GM19023 (cell line): ENCODE measurements around the gene NPTN.
"Not testable (repeated sequence)": the region's sequence is repeated elsewhere in the genome, so short reads cannot be mapped to it uniquely, and the experiment has no call there.

ENCODE experiments used
- ATAC-seq: cut with Tn5 transposase; IDR thresholded peaks from one replicate; pipeline ENCODE4 v1.9.1; 2021; ENCODE audit warnings: mild to moderate bottlenecking, moderate library complexity; ENCODE audit not compliant: unreplicated experiment

NPTN gene

GRCh38 chr15:73601451-73602445 is 31.4 kb downstream of the NPTN start:
- no peak for ATAC-seq

GRCh38 chr15:73600413-73601335 is 32.5 kb downstream of the NPTN start:
- ATAC-seq: no peak

GRCh38 chr15:73599934-73600333 is 33.3 kb downstream of the NPTN start:
- ATAC-seq: no peak

GRCh38 chr15:73598530-73599160 is 34.5 kb downstream of the NPTN start:
- no peak for ATAC-seq

- no peak for ATAC-seq
Observed at GRCh38 chr15:73597036-73597638, 36.1 kb downstream of the NPTN start.

- ATAC-seq: no peak
Observed at GRCh38 chr15:73596174-73596573, 37.0 kb downstream of the NPTN start.

- ATAC-seq: no peak
Observed at GRCh38 chr15:73594109-73594508, 39.1 kb downstream of the NPTN start.

GRCh38 chr15:73593304-73594074 is 39.7 kb downstream of the NPTN start:
- ATAC-seq: no peak

GRCh38 chr15:73590263-73590662 is 42.9 kb downstream of the NPTN start:
- ATAC-seq: no peak

GRCh38 chr15:73589766-73590165 is 43.4 kb downstream of the NPTN start:
- ATAC-seq: no peak

GRCh38 chr15:73585871-73586654 is 47.1 kb downstream of the NPTN start:
- ATAC-seq: no peak

GRCh38 chr15:73584699-73585420 is 48.3 kb downstream of the NPTN start:
- ATAC-seq: no peak

GRCh38 chr15:73583544-73583943 is 49.6 kb downstream of the NPTN start:
- ATAC-seq: no peak

- ATAC-seq: no peak
Observed at GRCh38 chr15:73582851-73583379, 50.3 kb downstream of the NPTN start.

- no peak for ATAC-seq
Observed at GRCh38 chr15:73578026-73578425, 55.2 kb downstream of the NPTN start.

GRCh38 chr15:73577593-73577992 is 55.6 kb downstream of the NPTN start:
- not testable (repeated sequence) for ATAC-seq

- ATAC-seq: no peak
Observed at GRCh38 chr15:73575636-73576247, 57.4 kb downstream of the NPTN start.

GRCh38 chr15:73573572-73573971 is 59.6 kb downstream of the NPTN start:
- ATAC-seq: no peak
